Lung (tissue), 12 donors: Measurements from ENCODE around the gene SPAM1. TPM values are rescaled to one million over a fixed set of nuclear protein-coding genes. Genes with fewer than 3 reads are reported as not detected.

ENCODE experiments used
- ATAC-seq: fragments of 200-7000 bp; cut with Tn5 transposase; one replicate; pipeline ENCODE4 v1.9.1; 2020; ENCODE audit warnings: moderate number of reproducible peaks; ENCODE audit not compliant: insufficient read depth, low FRiP score
- DNase-seq, 3 donors: peaks; one replicate each; pipeline ENCODE4 v3.0.0-alpha.2; 2013 to 2017
- H3K27ac ChIP-seq, 2 donors: one replicate each; pipeline ENCODE4 v1.5.1; 2013; ENCODE audit warnings: mild to moderate bottlenecking in 2 of 2, moderate library complexity in 2 of 2, control low read depth in 1 of 2, inconsistent platforms in 1 of 2, low read depth in 1 of 2, low read length in 1 of 2
- H3K27me3 ChIP-seq, 3 donors: one replicate each; pipeline ENCODE4 v1.5.1; 2013; ENCODE audit warnings: low read length in 2 of 3; ENCODE audit not compliant: control insufficient read depth in 3 of 3, insufficient read depth in 3 of 3
- H3K36me3 ChIP-seq, 4 donors: one replicate each; pipeline ENCODE4 v1.5.1; 2013; ENCODE audit warnings: low read length in 4 of 4, mild to moderate bottlenecking in 1 of 4, moderate library complexity in 1 of 4; ENCODE audit not compliant: control insufficient read depth in 4 of 4, insufficient read depth in 4 of 4
- H3K4me1 ChIP-seq, 5 donors: one replicate each; pipeline ENCODE4 v1.5.1; 2013; ENCODE audit warnings: low read length in 5 of 5, mild to moderate bottlenecking in 2 of 5, moderate library complexity in 1 of 5; ENCODE audit not compliant: control insufficient read depth in 5 of 5, insufficient read depth in 5 of 5
- H3K4me3 ChIP-seq: one replicate; pipeline ENCODE4 v1.5.1; 2013; ENCODE audit warnings: mild to moderate bottlenecking, control low read depth, moderate library complexity
- H3K9ac ChIP-seq, 2 donors: one replicate each; pipeline ENCODE4 v1.5.1; 2013; ENCODE audit warnings: low read length in 2 of 2, control low read depth in 1 of 2; ENCODE audit not compliant: insufficient read depth in 1 of 2
- H3K9me3 ChIP-seq, 4 donors: one replicate each; pipeline ENCODE4 v1.5.1; 2013; ENCODE audit warnings: low read length in 3 of 4, mild to moderate bottlenecking in 1 of 4, moderate library complexity in 1 of 4; ENCODE audit not compliant: control insufficient read depth in 4 of 4, insufficient read depth in 3 of 4
- CTCF ChIP-seq: IDR thresholded peaks from 2 replicates; pipeline ENCODE4 v1.5.1; 2012; ENCODE audit warnings: mild to moderate bottlenecking; ENCODE audit errors: control extremely low read depth, extremely low read depth
- WGBS, 2 donors: extraction: QIAGEN DNeasy Blood & Tissue Kit; methylation state at CpG; one replicate each; pipeline ENCODE4 v1.1.7; 2013; 5-methylcytosine and 5-hydroxymethylcytosine counted together
- polyA plus RNA-seq, 2 donors: library from polyadenylated mRNA; stranded (reverse); fragments of 200-250 nt; gene quantifications; one replicate each; pipeline ENCODE4 v1.2.1, GENCODE V29; 2013
- total RNA-seq, 2 donors: library from RNA; depleted of rRNA in 1 of 2; stranded (reverse); fragments of >200 nt in 1 of 2; gene quantifications; one replicate each; pipeline ENCODE4 v1.2.1, GENCODE V29; 2014 to 2021
- donor health status: control.
- donor health status: control.
- donor health status: Bipolar disorder and iron deficiency.
- donor health status: healthy.
- donor health status: DM: yes; HTN: yes; CAD: no.

The SPAM1 gene
- total and polyA plus RNA-seq, 4 donors, result not detected

GRCh38 chr7:123975084-123975483, 50.0 kb downstream of the SPAM1 start:
- no peak for DNase-seq
- H3K36me3 ChIP-seq, result no peaks in the 10 kb centered on the region
- H3K27me3 ChIP-seq, result no peaks in the 10 kb centered on the region
- no peak for TF ChIP-seq CTCF
- no peaks in the 10 kb centered on the region for H3K4me1 ChIP-seq
- no peak overlapping the region for H3K4me3 ChIP-seq
- ATAC-seq, result no peak
- no peaks in the 10 kb centered on the region for H3K9me3 ChIP-seq
- H3K27ac ChIP-seq, result no peak overlapping the region
- H3K9ac ChIP-seq, result no peak overlapping the region

- DNase-seq, result no peak
- no peak overlapping the region for H3K4me3 ChIP-seq
- H3K27me3 ChIP-seq, result no peaks in the 10 kb centered on the region
- H3K27ac ChIP-seq, result no peak overlapping the region
- TF ChIP-seq CTCF, result no peak
- no peak overlapping the region for H3K9ac ChIP-seq
- no peak for ATAC-seq
- peaks cover 0 to 2% (median 0%) of the 10 kb centered on the region in 4 donors for H3K9me3 ChIP-seq
- H3K36me3 ChIP-seq, result no peaks in the 10 kb centered on the region
- no peaks in the 10 kb centered on the region for H3K4me1 ChIP-seq
Measured at GRCh38 chr7:123977081-123977480, 52.0 kb downstream of the SPAM1 start.

- ATAC-seq, result no peak
- Histone ChIP-seq H3K9me3 (peaks cover 0 to 2% (median 0%) of the 10 kb centered on the region in 4 donors), H3K36me3 (no peaks in the 10 kb centered on the region), H3K9ac (no peak overlapping the region), H3K27ac (no peak overlapping the region), H3K4me3 (no peak overlapping the region), H3K27me3 (no peaks in the 10 kb centered on the region), H3K4me1 (no peaks in the 10 kb centered on the region)
- no peak for TF ChIP-seq CTCF
- no peak for DNase-seq
Measured at GRCh38 chr7:123979876-123980275, 54.8 kb downstream of the SPAM1 start.

- Histone ChIP-seq H3K36me3 (no peaks in the 10 kb centered on the region), H3K9ac (no peak overlapping the region), H3K9me3 (no peaks in the 10 kb centered on the region), H3K4me1 (no peaks in the 10 kb centered on the region), H3K4me3 (no peak overlapping the region), H3K27me3 (no peaks in the 10 kb centered on the region), H3K27ac (no peak overlapping the region)
- DNase-seq (no peak), ATAC-seq (no peak)
- no peak for TF ChIP-seq CTCF
- WGBS, 2 donors, result 56 to 67% methylated on average over 2 of the region's 2 CpGs
Measured at GRCh38 chr7:123987445-123987844, 62.4 kb downstream of the SPAM1 start.
